ENCODE data around the gene HSD3B7.

HSD3B7 gene

DNA sequence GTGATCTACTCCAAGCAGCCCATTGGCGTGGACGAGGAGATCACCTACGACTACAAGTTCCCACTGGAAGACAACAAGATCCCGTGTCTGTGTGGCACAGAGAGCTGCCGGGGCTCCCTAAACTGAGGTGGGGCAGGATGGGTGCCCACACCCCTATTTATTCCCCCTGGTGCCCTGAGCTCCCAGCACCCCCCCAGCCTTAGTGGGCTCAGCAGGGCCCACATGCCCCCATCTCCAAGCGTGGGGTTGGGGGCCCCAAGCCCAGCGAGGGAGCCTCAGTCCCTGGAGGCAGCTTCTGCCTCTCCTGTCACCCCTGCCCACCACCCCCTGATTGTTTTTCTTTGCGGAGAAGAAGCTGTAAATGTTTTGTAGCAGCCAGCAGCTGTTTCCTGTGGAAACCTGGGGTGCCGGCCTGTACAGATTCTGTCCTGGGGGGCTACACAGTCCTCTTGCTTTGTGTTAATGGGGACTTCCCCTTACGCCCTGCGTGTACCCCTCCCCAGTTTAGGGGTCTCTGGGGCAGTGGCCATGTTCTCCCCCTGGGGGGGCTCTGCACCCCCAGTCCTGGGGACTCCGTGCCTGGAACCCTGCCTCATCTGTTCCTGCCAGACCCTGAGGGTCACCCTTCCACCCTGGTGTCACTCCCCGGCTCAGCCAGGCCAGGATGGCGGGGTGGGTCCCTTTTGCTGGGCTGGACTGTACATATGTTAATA lies 953 bp upstream of the HSD3B7 start:
- DNase-seq (ENCODE audit: low spot score), result no peak

DNA sequence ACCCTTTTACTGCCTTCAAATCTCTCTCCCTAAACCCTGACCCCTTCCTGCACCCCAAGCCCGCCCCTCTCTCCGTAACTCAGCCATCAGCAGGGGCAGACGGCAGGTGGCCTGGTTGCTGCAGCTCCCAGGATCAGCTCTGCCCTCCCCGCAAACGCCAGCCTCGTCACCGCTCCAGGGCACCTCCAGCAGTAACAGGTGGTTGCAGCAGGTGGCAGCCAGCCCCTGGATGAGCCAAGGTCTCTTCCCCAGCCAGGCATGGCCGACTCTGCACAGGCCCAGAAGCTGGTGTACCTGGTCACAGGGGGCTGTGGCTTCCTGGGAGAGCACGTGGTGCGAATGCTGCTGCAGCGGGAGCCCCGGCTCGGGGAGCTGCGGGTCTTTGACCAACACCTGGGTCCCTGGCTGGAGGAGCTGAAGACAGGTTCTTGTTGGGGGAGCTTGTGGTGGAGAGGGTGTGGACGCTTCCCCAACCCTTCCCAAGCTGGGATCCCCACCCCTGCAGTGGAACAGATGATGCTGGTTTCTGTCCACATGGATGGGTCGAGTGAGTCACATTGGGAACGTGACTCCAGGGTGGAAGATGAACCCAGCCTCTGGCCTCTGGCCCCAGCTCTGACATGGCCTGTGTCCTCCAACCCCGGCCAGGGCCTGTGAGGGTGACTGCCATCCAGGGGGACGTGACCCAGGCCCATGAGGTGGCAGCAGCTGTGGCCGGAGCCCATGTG lies 558 bp downstream of the HSD3B7 start:
- DNase-seq (ENCODE audit: low spot score), result no peak

DNA sequence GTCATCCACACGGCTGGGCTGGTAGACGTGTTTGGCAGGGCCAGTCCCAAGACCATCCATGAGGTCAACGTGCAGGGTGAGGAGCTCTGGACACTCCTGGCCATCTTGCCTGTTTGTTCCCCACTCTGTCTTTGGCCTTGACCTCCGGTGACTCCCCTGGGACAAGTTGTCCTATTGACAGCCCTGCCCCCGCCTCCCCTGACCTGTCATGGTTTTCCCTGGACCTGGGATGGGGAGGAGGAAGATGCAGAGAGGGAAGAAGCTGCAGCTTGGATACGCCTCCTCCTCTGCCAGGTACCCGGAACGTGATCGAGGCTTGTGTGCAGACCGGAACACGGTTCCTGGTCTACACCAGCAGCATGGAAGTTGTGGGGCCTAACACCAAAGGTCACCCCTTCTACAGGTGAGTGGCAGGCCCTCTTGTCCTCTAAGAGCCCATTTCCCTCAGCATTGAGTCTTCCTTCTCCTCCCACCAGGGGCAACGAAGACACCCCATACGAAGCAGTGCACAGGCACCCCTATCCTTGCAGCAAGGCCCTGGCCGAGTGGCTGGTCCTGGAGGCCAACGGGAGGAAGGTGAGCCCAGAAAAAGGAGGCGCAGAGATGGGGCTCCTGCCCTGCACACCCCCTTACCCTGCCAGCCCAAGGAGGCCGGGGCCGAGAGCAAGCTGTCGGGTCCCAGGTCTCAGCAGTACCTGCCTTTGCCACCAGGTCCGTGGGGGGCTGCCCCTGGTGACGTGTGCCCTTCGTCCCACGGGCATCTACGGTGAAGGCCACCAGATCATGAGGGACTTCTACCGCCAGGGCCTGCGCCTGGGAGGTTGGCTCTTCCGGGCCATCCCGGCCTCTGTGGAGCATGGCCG lies 1.4 kb downstream of the HSD3B7 start:
- DNase-seq (ENCODE audit: low spot score), result no peak

DNA sequence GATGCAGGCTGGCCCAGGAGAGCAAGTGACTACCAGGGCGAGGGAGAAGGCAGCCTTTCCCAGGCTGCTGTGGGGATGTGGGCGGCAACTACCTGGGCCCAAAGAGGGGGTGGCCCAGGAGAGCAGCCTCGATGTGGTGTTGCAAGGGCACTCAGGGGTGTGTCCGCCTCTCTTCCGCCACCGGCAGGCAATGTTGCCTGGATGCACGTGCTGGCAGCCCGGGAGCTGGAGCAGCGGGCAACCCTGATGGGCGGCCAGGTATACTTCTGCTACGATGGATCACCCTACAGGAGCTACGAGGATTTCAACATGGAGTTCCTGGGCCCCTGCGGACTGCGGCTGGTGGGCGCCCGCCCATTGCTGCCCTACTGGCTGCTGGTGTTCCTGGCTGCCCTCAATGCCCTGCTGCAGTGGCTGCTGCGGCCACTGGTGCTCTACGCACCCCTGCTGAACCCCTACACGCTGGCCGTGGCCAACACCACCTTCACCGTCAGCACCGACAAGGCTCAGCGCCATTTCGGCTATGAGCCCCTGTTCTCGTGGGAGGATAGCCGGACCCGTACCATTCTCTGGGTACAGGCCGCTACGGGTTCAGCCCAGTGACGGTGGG lies 2.7 kb downstream of the HSD3B7 start:
- no peak for DNase-seq (ENCODE audit: low spot score)

DNA sequence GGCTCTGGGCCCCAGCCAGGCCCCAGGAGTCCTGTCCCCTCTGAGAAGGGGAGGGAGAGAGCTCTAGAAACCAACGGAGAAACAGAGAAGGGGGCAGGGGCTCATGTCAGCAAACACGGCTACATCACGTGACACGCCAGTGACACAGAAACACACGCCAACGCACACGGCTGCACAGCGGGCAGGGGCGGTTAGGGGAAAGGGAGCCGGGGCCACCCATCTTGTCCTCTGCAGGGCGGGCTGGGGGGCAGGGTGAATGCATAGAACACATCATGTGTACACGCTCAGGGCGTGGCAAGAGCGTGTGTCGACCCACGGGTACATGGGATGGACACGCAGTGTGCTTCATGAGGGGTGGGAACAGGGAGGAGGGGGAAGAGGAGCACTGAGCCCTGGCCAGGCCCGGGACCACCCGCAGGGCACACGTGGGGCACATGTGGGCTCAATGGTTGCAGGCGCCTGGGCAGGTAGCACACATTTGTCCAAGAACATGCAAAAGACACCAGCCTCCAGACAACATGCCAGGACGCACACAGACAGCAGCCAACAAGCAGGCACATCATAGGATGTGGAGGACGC lies 4.6 kb downstream of the HSD3B7 start:
- DNase-seq (ENCODE audit: low spot score), result no peak

DNA sequence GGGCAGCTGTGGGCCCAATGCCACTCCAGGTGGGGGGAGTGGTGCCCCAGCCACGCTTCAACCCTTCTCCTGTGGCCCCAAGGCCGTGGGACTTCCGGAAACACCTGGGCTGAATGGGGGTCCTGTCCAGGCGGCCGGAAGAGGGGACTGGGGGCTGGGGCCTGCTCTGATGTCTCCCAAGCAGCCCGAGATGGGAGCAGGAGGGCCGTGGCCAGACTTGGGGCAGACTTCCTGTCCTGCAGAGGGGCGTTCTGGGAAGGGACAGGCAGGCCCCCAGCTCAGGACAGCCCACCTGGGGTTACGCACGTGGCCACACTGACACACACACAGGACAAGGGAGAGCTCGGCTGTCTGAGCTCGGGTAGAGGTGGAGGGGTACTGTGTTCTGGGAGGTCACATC lies 5.1 kb downstream of the HSD3B7 start:
- no peak for DNase-seq (ENCODE audit: low spot score)

DNA sequence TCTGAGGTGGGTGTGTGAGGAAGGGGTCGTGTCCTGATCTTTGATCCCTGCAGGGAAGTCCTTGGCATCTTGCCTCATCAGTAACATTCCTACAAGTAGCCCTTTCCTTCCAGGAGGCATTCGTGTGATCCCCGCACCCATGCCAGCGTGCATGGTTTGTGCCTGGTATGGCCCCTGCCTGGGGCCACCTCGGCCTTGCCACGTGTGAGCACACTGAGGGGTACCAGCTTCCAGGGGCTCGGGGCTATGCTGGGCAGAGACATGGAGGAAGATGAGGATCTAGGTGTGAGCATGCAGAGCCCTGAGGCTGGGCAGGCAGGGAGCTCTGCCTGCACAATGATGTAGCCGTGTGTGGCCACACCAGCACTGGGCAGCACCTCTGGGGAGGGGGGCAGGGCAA lies 6.0 kb downstream of the HSD3B7 start:
- no peak for DNase-seq (ENCODE audit: low spot score)

DNA sequence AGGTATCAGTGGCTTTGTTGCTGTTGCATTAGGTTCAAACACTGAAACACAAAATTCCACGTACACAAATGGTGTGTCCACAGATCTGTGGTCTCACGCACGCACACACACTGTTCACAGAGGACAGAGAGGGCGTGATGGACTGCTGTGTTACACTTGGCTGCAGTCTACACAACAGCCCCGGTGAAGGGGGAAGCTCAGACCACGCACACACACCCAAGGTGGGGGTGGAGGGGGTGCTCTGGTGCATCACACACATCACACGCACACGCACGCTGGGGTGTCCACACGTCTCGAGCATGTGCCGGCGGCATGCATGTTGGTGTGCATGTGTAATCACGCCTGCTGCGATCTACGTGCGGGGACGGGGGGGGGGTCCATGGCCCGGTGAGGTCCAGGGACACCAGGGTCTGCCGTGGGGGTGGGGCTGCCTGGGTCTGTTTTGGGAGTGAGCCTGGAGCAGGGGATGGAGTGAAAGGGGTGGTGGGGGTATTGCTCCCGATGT lies 7.3 kb downstream of the HSD3B7 start:
- no peak for DNase-seq (ENCODE audit: low spot score)

DNA sequence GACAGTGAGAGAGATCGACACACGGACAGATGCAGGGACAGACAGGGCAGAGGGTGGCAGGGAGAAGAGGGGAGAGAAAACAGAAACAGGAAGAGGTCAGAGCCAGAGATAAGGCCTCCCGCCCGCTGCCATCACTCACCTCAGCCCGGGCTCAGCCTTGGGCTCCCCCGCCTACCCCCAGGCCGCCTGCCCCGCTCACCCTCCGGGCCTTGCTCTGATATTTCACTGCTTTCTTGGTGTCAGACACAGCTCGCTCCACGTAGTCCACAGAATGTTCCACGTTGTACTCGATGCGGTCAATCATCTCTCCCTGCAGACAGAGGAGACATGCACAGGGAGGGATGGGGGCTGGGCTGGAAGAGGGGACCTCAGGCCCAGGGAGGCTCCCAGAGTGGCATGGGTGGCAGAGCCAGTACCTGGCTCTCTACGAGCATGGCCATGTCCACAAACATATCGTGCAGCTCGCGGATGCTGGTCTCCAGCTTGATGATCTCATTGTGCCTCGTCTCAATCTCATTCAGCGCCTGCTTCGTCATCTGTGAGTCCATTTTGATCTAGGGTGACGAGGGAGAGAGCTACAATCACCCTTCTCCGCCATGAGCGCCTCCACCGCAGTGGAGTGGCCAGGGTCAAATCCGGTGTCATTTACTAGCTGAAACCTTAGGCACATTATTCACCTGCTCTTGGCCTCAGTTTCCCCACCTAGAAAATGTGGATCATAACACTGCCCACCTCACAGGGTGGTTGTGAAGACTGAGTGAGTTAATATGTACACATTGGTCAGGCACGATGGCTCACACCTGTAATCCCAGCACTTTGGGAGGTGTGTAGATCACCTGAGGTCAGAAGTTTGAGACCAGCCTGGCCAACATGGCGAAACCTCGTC lies 8.2 kb downstream of the HSD3B7 start:
- no peak for DNase-seq (ENCODE audit: low spot score)

DNA sequence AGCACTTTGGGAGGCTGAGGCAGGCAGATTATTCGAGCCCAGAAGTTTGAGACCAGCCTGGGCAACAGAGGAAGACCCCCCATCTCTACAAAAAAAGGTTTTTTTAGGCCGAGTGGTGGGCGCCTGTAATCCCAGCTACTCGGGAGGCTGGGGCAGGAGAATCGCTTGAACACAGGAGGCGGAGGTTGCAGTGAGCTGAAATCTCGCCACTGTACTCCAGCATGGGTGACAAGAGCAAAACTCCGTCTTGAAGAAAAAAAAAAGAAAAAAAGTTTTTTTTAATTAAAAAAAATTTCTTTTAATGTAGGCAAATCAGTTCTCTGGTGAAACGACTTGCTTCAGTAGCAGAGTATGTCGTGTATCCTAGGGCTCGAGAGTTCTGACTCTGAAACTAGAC lies 10.9 kb downstream of the HSD3B7 start:
- DNase-seq (ENCODE audit: low spot score), result no peak

DNA sequence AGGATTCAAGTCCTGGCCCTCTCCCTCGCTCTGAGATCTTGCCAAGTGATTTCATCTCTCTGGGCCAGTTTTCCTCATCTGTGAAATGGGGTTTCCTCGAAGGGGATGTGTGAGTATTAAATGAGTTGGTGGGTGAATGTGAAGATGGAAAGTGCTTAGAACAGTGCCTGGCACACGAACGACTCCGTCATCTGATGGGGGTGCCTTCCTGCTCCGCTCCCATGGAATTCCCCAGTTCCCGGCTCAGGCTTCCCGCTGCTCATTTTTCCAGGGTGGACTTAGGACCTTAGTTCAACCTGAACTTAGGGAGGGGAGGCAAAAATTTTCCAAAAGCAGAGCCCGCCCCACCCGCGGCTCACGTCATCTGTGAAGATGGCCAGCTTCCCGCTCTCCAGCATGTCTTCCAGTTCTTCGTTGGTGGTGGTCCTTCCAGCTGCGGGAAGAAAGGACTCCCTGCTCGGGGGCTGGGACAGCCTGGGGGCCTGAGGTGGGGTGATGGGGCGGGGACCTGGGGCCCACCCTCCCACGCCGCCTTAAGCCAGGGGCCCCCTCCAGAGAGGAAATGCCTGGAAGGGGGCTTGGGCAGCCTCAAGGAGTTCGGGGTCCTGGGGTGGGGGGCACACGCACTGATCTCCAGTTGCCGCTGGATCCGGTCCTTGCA lies 11.4 kb downstream of the HSD3B7 start:
- DNase-seq (ENCODE audit: low spot score), result no peak

DNA sequence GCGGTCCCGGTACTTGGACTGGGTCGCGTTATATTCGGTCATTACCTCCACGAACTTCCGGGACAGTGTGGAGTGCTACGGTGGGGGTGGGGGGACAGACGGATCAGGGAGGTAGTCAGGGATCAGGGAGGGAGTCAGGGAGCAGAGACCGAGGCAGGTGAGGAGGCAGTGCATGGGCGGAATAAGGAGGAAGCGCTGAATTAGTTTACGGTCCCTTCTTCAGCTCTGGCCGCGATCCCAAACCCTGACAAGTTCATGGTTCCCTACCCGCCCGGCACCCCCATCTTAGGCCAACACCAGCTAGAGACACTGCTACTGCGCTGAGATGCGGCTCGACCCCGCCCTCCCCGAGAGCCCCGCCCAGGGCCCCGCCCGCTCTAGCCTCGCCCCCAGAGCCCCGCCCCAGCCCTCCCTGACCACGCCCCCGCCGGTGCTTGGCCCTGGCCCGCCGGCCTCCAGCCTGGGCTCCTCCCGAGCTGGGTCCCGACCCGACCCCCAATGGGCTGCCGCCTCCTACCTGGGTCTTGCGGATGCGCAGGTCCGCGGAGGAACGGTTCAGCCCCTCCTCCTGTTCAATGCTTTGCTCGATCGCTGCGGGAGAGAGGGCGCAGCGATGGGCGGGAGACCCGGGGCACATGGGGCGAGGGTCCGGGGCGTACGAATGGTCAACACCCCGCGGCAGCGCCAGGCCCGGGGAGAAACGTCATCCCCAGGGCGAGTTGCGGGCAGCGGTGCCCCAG lies 12.1 kb downstream of the HSD3B7 start:
- DNase-seq (ENCODE audit: low spot score), result peak; percentile 99

DNA sequence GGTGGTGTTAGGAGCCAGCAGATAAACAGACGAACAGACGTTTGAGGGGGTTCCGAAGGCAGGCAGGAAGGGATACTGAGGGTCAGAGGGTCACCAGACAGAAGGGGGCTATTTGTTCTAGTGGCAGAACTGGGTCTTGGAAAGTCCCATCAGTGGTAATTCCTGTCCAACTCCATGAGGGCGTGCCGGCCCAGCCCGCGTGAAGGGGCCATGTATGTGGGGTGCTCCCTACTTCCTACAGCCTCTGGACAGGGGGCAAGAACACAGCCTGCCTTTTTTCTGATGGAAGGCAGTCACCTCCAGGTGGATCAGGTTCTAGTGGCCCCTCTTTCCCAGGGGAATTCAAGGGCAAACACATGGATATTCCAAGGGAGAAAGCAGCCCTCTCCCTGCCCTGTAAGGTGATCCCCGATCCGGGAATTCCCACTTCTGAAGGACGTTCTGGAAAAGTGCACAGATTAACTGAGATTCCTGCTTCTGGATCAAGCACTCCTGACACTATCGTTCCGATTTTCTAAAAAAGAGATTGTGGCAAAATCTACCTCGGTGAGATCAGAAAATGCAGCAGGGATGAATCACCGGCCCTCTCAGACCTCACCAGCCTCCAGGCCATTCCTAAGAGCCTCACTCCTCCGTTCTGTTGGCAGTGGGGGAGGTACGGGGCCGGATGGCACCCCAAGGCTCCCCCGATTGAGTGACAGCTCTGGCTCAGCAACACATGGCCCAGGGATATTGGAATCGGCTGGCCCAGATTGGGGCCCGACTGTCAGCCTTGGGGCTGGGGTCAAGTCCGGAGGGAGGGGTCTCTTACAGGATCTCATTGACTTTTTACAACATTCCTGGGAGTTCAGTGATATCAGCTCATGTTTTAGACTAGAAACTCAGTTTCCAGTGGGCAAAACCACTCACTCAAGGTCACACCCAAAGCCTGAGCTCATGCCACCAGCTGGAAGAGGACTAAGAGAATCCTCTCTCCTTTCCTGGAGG lies 13.0 kb downstream of the HSD3B7 start:
- DNase-seq (ENCODE audit: low spot score), result no peak

DNA sequence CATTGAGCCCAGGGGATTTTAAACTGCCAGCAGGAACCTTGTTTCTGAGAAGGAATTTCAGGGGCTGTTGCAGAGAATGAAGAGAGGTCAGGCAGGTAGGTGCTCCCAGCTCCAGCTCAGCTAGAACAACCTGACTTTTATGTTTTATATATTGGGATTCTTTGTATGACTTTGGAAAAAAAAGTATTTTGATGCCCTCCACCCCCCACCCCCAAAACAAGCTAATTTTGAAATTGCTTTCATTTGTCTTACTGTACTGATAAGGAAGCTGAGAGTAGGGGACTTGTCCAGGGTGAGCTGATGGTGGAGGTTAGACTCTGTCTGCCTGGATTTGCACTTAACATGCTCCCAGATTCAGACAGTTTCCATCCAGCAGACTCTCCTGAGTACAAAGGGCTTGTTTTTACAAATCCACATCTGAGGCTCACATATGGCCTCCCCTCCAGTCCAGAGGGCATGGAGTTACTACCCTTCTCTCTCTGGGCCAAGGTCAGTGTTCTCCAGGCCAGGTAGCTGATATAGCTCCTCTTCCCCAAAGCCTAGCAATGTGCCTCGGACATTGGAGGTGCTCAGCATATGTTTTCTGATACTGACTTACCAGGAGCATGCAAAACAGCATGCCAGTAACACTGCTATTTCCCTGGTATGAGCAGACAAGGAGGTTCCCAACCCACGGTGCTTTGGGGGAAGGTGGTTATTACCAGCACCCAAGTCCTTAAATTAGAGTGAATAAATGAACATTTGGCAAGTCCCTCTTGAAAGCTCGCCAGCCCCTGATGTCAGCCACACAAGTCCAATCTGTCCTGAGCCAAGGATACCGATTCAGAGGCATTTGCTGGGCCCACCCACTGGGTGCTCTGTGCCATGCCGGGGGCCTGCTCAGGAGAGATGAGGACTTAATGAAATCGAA lies 14.1 kb downstream of the HSD3B7 start:
- DNase-seq (ENCODE audit: low spot score), result no peak

DNA sequence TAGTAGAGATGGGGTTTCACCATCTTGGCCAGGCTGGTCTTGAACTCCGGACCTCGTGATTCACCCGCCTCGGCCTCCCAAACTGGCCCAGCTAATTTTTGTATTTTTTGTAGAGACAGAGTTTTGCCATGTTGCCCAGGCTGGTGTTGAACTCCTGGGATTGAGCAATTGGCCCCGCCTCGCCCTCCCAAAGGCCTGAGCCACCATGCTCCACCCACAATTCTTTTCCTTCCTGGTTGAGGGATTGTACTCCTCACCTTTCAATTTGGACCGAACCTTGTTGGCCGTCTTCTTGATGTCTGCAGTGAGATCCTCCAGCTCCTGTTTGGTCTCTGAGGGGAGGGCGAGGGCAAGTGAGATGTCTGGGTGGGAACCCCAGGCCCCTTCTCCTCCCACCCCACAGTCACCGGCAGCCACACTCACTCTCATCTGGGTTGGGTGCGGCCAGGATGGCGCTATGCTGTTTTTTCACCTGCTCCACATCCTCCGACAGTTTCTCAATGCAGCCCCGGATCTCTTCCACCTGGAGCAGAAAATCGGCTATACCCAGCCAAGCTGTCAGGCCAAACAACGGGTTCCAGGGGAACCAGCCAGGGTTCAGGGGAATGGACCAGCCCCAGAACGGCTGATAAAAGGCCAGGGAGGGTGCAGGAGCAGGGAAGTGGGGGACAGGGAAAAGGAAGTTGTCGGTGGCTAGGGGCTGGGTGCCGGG lies 15.8 kb downstream of the HSD3B7 start:
- no peak for DNase-seq (ENCODE audit: low spot score)

DNA sequence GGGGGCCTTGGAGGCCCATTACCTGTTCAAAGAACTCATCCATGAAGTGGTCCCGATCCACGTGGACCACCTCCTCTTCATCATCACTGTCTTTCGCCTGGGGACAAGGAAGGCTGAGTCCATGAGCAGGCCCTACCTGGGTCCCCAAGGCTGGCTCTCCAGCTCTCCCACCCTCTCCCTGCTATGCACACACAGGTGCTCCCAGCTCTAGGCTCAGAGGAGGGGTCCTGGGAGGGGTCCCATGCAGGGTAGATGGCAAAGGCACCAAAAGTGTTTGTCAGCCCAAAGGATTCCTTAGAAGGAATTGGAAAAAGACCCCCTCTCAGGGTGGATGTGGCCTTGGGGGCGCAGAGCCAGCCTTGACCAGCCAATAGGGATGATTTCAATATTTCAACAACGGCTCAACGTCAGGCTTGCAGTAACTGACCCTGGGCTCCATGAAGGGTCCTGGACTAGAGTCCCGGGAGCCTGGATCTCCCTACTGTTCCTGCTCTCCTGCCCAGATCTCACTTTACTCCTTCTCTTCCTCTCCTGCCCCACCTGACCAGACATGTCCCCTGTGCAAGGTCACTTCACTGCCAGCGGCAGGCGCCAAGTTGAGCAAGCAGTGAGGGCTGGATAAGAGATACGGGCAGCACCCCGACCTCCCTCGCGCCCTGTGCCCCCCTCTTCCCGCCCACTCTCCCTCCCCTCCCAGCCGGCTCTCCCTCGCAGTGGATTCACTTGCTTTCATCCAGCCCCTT lies 16.7 kb downstream of the HSD3B7 start:
- no peak for DNase-seq (ENCODE audit: low spot score)
